ENCODE results near the gene FOXK1. TPM values are rescaled to one million over a fixed set of nuclear protein-coding genes. Genes with fewer than 3 reads are reported as not detected.

The FOXK1 gene
- total and polyA plus RNA-seq, 2 donors (not counting 1 experiment from before 2014, with no cell fraction given), result 5.2 to 26.9 TPM

DNA sequence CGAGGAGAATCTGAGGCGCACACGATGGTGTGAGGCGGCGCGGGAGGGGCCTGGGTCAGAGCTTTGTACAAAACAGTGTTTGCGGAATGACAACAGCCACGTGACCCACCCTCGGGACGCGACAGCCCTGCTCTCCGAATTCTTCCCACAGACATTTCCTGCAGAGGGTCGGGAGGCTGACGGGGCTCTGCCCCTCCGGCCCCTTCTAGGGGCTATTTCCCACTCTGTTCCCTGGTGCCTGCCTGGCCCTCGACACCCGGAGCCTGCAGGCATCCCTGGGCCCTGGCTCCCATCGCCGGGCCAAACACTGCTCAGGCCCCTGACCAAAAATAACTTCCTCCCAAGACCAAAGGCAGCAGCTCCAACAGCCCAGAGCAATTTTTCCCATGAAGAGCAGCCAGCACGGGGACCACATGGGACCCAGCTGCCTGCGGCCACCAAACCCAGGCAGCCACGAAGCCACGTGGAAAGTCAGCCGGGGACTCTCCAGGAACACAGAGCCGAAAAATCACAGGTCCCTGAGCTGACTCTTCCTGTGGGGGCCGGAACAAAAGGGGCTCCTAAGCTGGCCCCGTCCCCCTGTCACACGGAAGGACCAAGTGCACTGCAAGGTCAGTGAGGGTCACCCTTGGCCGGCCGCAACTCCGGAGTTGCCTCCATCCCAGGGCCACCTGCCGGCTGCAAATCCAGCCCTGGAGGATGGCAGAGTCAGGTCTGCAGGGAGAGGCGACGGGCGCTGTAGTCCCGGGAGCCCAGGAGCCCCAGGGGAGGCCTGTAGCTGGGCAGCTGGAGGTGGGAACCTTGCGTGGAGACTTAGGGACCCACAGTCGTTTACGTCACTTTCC, 137.7 kb downstream of the FOXK1 start:
- Histone ChIP-seq H2AFZ (ENCODE audit: low read length) (no peak overlapping the region), H3K79me2 (ENCODE audit: control insufficient read depth, insufficient read depth, low read length) (no peaks in the 10 kb centered on the region), H3K27me3 (ENCODE audit: control insufficient read depth, insufficient read depth, low read length) (no peaks in the 10 kb centered on the region), H3K4me3 (replicated peaks in 1 of 4; ENCODE audit: control extremely low read depth in 1 of 4, insufficient read depth in 1 of 4, low read depth in 3 of 4, low read length in 4 of 4) (no peak overlapping the region), H3K36me3 (ENCODE audit: control insufficient read depth, insufficient read depth, low read length) (no peaks in the 10 kb centered on the region), H3K4me2 (ENCODE audit: extremely low read depth, insufficient read depth, low read length) (no peak overlapping the region), H3K9me3 (ENCODE audit: control insufficient read depth, insufficient read depth, low read depth, low read length) (no peaks in the 10 kb centered on the region), H3K9ac (ENCODE audit: insufficient read depth, low read length) (no peak overlapping the region), H3K27ac (ENCODE audit: insufficient read depth, low read length) (no peak overlapping the region), H4K20me1 (ENCODE audit: control insufficient read depth, extremely low read depth, insufficient read depth, low read length) (no peaks in the 10 kb centered on the region), H3K4me1 (ENCODE audit: control insufficient read depth, extremely low read depth, insufficient read depth, low read length) (no peaks in the 10 kb centered on the region)
- no peak for DNase-seq (ENCODE audit: low read depth in 2 of 2)
- TF ChIP-seq EZH2 (IDR thresholded peaks at IDR 0.05; ENCODE audit: low read length, missing control alignments), result no peak
- TF ChIP-seq CTCF (conservative IDR thresholded peaks at IDR 0.05 in 1 of 2, IDR thresholded peaks at IDR 0.05 in 1 of 2; ENCODE audit: low read depth in 1 of 2, low read length in 2 of 2), result no peak

GRCh38 chr7:4820405-4820966, 138.4 kb downstream of the FOXK1 start:
- no peaks in the 10 kb centered on the region for H3K9me3 ChIP-seq (ENCODE audit: control insufficient read depth, insufficient read depth, low read depth, low read length)
- H3K36me3 ChIP-seq (ENCODE audit: control insufficient read depth, insufficient read depth, low read length), result no peaks in the 10 kb centered on the region
- H3K4me1 ChIP-seq (ENCODE audit: control insufficient read depth, extremely low read depth, insufficient read depth, low read length), result no peaks in the 10 kb centered on the region
- no peak for DNase-seq (ENCODE audit: low read depth in 2 of 2)
- no peak overlapping the region for H3K9ac ChIP-seq (ENCODE audit: insufficient read depth, low read length)
- no peaks in the 10 kb centered on the region for H3K79me2 ChIP-seq (ENCODE audit: control insufficient read depth, insufficient read depth, low read length)
- H2AFZ ChIP-seq (ENCODE audit: low read length), result no peak overlapping the region
- no peak for TF ChIP-seq EZH2 (IDR thresholded peaks at IDR 0.05; ENCODE audit: low read length, missing control alignments)
- no peak for TF ChIP-seq CTCF (conservative IDR thresholded peaks at IDR 0.05 in 1 of 2, IDR thresholded peaks at IDR 0.05 in 1 of 2; ENCODE audit: low read depth in 1 of 2, low read length in 2 of 2)
- no peaks in the 10 kb centered on the region for H3K27me3 ChIP-seq (ENCODE audit: control insufficient read depth, insufficient read depth, low read length)
- H3K4me3 ChIP-seq (replicated peaks in 1 of 4; ENCODE audit: control extremely low read depth in 1 of 4, insufficient read depth in 1 of 4, low read depth in 3 of 4, low read length in 4 of 4), result no peak overlapping the region
- H3K4me2 ChIP-seq (ENCODE audit: extremely low read depth, insufficient read depth, low read length), result no peak overlapping the region
- H4K20me1 ChIP-seq (ENCODE audit: control insufficient read depth, extremely low read depth, insufficient read depth, low read length), result no peaks in the 10 kb centered on the region
- no peak overlapping the region for H3K27ac ChIP-seq (ENCODE audit: insufficient read depth, low read length)

Other genes starting within 250 kb of the FOXK1 start
- 27.5 and 32.2 TPM in 2 replicates for gene AP5Z1, start 93.3 kb downstream of the FOXK1 start, total RNA-seq
- gene AP5Z1, start 93.3 kb downstream of the FOXK1 start, polyA plus RNA-seq, result 11.1 and 13.8 TPM in 2 replicates
- under 0.01 TPM in 2 replicates for gene PAPOLB, start 179.7 kb downstream of the FOXK1 start, total RNA-seq
- 0.01 and 0.02 TPM in 2 replicates for gene PAPOLB, start 179.7 kb downstream of the FOXK1 start, polyA plus RNA-seq
- 0.33 and 0.51 TPM in 2 replicates for gene RADIL, start 201.4 kb downstream of the FOXK1 start, total RNA-seq
- gene RADIL, start 201.4 kb downstream of the FOXK1 start, polyA plus RNA-seq, result 0.32 and 0.85 TPM in 2 replicates

Measured in fibroblast of lung (primary cell).